Skeletal muscle satellite cell (primary cell): ENCODE results near the gene DHRSX.
"Not testable (repeated sequence)": the region's sequence is repeated elsewhere in the genome, so short reads cannot be mapped to it uniquely, and the experiment has no call there.

Source experiments
- H3K27me3 ChIP-seq: 2 replicates; pipeline ENCODE4 v1.7.0; 2013; ENCODE audit warnings: low read length; ENCODE audit not compliant: control insufficient read depth, insufficient read depth
- H3K36me3 ChIP-seq: 2 replicates; pipeline ENCODE4 v1.7.0; 2013; ENCODE audit warnings: mild to moderate bottlenecking, control low read depth, low read length; ENCODE audit not compliant: insufficient read depth
- H3K4me1 ChIP-seq: 2 replicates; pipeline ENCODE4 v1.7.0; 2013; ENCODE audit warnings: low read length; ENCODE audit not compliant: control insufficient read depth, insufficient read depth
- H3K4me2 ChIP-seq: 2 replicates; pipeline ENCODE4 v1.7.0; 2013; ENCODE audit warnings: mild to moderate bottlenecking, low read length
- H3K4me3 ChIP-seq: 2 replicates; pipeline ENCODE4 v1.7.0; 2013; ENCODE audit warnings: low read length
- H3K9ac ChIP-seq: 2 replicates; pipeline ENCODE4 v1.7.0; 2013; ENCODE audit warnings: mild to moderate bottlenecking, low read depth, low read length, moderate library complexity
- H3K9me3 ChIP-seq: replicated peaks from 2 replicates; pipeline ENCODE4 v1.7.0; 2013; ENCODE audit warnings: mild to moderate bottlenecking, control low read depth, low read length

The DHRSX gene

DNA sequence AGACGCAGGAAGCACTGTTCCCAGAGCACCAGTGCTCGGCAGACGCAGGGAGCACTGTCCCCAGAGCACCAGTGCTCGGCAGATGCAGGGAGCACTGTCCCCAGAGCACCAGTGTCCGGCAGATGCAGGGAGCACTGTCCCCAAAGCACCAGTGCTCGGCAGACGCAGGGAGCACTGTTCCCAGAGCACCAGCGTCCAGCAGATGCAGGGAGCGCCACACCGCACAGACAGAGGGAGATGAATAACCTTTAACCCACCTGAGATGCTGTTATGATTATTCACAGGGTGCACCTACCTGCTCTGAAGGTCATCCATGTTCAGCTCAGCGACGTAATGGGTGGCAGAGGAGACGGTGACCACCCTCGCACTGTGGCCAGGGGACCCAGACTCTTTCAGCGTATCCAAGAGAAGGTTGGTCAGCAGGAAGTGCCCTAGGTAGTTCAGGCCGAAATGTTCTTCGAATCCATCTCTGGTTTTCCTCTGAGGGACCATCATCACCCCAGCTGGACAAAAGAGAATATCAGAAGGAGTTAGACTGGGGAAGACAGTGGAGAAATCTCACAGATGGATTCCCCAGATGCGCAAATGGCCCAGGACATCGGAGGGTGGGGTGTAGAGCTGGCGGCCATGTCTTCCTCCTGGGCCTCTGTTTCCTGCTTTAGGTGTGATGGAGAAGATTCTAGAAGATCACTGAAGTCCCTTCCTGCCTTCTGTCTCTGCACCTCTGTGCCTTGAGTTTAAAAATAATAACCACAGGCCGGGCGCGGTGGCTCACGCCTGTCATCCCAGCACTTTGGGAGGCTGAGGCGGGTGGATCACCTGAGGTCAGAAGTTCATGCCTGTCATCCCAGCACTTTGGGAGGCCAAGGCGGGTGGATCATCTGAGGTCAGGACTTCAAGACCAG, 234.1 kb downstream of the DHRSX start:
- no peaks in the 10 kb centered on the region for H3K4me1 ChIP-seq

DNA sequence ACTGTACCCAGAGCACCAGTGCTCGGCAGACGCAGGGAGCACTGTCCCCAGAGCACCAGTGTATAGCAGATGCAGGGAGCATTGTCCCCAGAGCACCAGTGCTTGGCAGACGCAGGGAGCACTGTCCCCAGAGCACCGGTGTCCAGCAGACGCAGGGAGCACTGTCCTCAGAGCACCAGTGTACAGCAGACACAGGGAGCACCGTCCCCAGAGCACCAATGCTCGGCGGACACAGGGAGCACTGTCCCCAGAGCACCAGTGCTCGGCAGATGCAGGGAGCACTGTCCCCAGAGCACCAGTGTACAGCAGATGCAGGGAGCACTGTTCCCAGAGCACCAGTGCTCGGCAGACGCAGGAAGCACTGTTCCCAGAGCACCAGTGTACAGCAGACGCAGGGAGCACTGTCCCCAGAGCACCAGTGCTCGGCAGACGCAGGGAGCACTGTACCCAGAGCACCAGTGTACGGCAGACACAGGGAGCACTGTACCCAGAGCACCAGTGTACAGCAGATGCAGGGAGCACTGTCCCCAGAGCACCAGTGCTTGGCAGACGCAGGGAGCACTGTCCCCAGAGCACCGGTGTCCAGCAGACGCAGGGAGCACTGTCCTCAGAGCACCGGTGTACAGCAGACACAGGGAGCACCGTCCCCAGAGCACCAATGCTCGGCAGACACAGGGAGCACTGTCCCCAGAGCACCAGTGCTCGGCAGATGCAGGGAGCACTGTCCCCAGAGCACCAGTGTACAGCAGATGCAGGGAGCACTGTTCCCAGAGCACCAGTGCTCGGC, 234.9 kb downstream of the DHRSX start:
- not testable (repeated sequence) for H3K36me3 ChIP-seq, H3K27me3 ChIP-seq, H3K4me3 ChIP-seq, H3K9ac ChIP-seq, H3K4me2 ChIP-seq, H3K9me3 ChIP-seq, H3K4me1 ChIP-seq

More for the DNA sequence above, 234.1 kb downstream of the DHRSX start:
- no peaks in the 10 kb centered on the region for H3K27me3 ChIP-seq
- H3K9me3 ChIP-seq: no peaks in the 10 kb centered on the region
- H3K4me2 ChIP-seq: no peak overlapping the region
- no peak overlapping the region for H3K9ac ChIP-seq
- H3K4me3 ChIP-seq: no peak overlapping the region
- no peaks in the 10 kb centered on the region for H3K36me3 ChIP-seq

DNA sequence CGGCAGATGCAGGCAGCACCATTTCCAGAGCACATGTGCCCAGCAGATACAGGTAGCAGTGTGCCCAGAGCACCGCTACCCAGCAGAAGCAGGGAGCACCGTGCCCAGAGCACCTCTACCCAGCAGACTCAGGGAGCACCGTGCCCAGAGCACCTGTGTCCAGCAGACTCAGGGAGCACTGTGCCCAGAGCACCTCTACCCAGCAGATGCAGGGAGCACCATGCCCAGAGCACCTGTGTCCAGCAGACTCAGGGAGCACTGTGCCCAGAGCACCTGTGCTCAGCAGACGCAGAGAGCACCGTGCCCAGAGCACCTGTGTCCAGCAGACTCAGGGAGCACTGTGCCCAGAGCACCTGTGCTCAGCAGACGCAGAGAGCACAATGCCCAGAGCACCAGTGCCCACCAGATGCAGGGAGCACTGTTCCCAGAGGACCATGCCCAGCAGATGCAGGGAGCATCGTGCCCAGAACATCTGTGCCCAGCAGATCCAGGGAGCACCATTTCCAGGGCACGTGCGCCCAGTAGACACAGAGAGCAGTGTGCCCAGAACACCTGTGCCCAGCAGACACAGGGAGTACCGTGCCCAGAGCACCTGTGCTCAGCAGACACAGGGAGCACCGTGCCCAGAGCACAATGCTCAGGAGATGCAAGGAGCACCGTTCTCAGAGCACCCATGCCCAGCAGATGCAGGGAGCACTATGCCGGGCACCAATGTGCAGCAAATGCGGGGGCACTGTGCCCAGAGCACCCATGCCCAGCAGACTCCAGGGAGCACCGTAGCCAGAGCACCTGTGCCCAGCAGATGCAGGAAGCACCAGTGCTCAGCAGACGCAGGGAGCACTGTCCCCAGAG, 236.4 kb downstream of the DHRSX start:
- H3K27me3 ChIP-seq: no peaks in the 10 kb centered on the region
- H3K9ac ChIP-seq: no peak overlapping the region
- H3K4me3 ChIP-seq: no peak overlapping the region
- no peaks in the 10 kb centered on the region for H3K9me3 ChIP-seq
- no peaks in the 10 kb centered on the region for H3K4me1 ChIP-seq
- no peak overlapping the region for H3K4me2 ChIP-seq
- no peaks in the 10 kb centered on the region for H3K36me3 ChIP-seq

DNA sequence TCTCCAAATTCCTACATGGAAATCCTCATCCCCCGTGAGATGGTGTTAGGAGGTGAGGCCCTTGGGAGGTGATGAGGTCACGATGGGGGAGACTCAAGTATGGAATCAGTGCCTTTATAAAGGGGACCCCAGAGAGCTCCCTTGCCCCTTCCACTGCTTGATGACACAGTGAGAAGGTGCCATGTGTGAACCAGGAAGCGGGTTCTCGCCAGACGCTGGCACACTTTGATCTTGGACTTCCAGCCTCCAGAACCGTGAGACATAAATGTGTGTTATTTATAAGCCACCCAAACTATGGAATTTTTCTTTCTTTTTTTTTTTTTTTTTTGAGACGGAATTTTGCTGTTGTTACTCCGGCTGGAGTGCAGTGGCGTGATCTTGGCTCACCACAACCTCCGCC, 237.6 kb downstream of the DHRSX start:
- H3K27me3 ChIP-seq: no peaks in the 10 kb centered on the region
- H3K4me2 ChIP-seq: no peak overlapping the region
- H3K9ac ChIP-seq: no peak overlapping the region
- no peaks in the 10 kb centered on the region for H3K36me3 ChIP-seq
- H3K4me1 ChIP-seq: no peaks in the 10 kb centered on the region
- H3K4me3 ChIP-seq: no peak overlapping the region
- no peaks in the 10 kb centered on the region for H3K9me3 ChIP-seq

DNA sequence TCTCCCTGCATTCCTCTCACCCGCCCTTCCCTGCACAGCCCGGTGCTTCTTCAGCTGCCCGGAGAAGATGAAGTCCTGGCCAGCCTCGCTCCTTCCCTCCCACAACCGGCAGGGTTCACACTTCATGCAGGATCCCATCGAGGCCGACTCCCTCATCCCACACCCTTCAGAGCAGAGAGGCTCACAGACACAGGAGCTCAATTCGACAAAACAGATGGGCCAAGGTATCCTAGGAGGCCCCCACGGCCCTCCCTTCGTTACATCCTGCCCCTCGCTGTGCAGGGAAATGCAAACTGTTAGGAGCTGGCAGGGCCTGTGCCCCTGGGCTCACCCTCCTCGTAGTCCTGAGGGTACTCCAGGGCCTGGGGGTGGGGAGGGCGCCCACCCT, 238.1 kb downstream of the DHRSX start:
- no peak overlapping the region for H3K4me2 ChIP-seq
- H3K4me3 ChIP-seq: no peak overlapping the region
- no peaks in the 10 kb centered on the region for H3K4me1 ChIP-seq
- H3K36me3 ChIP-seq: no peaks in the 10 kb centered on the region
- no peaks in the 10 kb centered on the region for H3K9me3 ChIP-seq
- no peaks in the 10 kb centered on the region for H3K27me3 ChIP-seq
- H3K9ac ChIP-seq: no peak overlapping the region

DNA sequence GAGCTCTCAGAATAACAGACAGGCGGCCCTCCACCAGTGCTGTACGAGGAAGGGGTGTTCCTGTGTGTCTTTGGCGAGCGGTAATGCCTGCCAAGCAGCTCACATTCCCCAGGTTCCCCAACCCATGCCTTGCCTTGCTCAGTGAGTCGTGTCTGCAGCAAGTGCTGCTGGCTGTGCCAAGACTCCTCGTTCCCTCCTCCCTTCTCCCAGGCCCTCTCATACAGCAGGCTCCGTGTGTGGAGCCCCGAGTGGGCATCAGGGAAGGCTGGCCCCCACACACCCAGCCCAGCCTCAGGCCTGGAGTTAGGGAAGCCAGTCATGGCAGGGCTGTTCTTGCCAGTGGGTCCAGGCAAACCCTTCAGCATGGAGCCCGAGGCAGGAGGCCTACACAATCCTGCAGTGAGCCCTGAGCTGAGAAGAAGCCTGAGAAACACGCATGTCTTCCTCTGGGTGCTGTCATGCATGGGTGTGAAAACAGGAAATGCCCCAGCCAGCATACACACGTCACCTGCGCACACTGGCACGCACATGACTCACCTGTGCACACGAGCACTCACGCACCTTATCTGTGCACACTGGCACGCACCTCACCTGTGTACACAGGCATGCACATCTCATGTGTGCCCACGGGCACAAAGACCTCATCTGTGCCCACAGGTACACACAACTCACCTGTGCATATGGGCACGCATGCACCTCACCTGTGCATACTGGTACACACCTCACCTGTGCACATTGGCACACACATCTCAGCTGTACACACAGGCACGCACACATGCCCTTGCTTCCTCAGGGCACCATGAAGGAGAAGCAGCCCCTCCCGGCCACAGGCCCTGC, 238.7 kb downstream of the DHRSX start:
- H3K4me2 ChIP-seq: no peak overlapping the region
- H3K9me3 ChIP-seq: no peaks in the 10 kb centered on the region
- H3K27me3 ChIP-seq: no peaks in the 10 kb centered on the region
- H3K4me3 ChIP-seq: no peak overlapping the region
- H3K36me3 ChIP-seq: no peaks in the 10 kb centered on the region
- H3K4me1 ChIP-seq: no peaks in the 10 kb centered on the region
- no peak overlapping the region for H3K9ac ChIP-seq

DNA sequence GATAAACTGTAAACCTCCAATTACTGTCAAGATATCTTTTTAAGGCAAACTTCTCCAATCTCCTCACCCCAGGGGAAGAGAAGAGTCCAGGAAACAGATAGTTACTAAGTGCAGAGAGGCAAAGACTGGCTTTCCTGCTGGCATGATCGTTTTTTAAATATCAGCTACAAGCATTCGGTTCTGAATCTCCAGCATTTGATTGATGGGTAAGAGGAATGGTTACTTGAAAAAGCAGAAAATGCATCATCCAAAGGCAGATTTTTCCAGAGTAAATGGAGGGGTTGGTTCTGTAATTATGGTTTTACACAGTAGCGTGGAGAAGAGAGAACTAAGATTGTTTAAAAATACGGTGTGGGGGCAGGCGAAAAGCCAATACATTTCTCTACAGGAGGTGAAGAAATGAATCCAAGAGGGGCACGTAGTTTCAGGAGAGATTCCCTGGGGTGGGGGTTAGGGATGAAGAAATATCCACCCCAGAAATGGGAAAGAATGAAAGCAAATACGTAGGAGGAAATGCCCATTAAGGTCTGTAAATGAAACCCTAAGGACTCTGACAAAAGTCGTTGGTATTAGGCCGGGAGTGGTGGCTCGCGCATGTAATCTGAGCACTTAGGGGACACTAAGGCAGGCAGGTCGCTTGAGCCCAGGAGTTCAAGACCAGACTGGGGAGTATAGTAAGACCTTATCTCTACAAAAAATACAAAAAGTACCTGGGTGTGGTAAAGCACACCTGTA, 248.3 kb downstream of the DHRSX start:
- H3K4me1 ChIP-seq: no peaks in the 10 kb centered on the region
- no peak overlapping the region for H3K4me3 ChIP-seq
- H3K36me3 ChIP-seq: no peaks in the 10 kb centered on the region
- H3K9me3 ChIP-seq: no peaks in the 10 kb centered on the region
- H3K4me2 ChIP-seq: no peak overlapping the region
- H3K27me3 ChIP-seq: no peaks in the 10 kb centered on the region
- H3K9ac ChIP-seq: no peak overlapping the region

DNA sequence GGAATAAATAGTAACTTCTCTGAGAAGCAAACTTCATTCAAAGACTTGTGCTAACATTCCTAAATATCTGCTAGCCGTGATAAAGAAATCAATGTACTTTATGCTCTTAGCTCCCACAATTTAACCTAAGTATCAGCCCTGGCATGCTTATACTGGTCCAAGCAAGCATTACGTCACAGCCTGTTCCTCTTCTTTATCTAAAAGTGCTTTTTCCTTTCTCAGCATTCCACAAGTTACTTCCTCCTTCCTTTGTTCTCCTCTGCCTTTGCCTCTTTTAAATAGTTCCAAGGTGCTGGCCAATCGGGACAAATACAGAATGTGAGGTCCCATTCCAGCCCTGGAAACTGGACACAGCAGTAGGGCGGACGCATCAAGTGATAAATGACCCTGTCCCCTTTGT, 249.6 kb downstream of the DHRSX start:
- no peaks in the 10 kb centered on the region for H3K36me3 ChIP-seq

DNA sequence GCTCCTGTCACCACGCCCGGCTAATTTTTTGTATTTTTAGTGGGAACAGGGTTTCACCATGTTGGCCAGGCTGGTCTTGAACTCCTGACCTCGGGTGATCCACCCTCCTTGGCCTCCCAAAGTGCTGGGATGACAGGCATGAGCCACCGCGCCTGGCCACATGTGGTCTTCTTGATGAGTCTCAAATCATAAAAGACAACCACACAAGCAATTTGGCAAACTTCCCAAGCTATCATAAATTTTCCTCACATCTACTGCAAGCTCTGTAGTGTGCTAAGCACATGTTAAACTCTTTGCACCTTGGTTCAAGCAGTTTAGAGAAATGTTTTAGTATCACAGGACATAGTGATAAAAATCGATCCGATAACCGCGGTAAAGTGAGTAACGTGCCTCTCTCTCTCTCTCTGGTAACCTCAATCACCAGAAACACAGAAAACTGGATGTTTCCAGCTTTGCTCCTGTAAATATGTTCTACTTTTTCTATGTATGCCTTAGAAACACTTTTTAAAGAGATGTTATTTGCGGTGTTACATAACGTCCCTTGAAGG, 256.8 kb downstream of the DHRSX start:
- no peak overlapping the region for H3K9ac ChIP-seq
- H3K27me3 ChIP-seq: no peaks in the 10 kb centered on the region
- H3K4me3 ChIP-seq: no peak overlapping the region
- no peak overlapping the region for H3K4me2 ChIP-seq
- no peaks in the 10 kb centered on the region for H3K4me1 ChIP-seq
- H3K9me3 ChIP-seq: no peaks in the 10 kb centered on the region
- H3K36me3 ChIP-seq: no peaks in the 10 kb centered on the region

More for the DNA sequence above, 249.6 kb downstream of the DHRSX start:
- Histone ChIP-seq H3K9me3 (no peaks in the 10 kb centered on the region), H3K27me3 (no peaks in the 10 kb centered on the region), H3K4me1 (no peaks in the 10 kb centered on the region), H3K4me2 (no peak overlapping the region), H3K9ac (no peak overlapping the region), H3K4me3 (no peak overlapping the region)

DNA sequence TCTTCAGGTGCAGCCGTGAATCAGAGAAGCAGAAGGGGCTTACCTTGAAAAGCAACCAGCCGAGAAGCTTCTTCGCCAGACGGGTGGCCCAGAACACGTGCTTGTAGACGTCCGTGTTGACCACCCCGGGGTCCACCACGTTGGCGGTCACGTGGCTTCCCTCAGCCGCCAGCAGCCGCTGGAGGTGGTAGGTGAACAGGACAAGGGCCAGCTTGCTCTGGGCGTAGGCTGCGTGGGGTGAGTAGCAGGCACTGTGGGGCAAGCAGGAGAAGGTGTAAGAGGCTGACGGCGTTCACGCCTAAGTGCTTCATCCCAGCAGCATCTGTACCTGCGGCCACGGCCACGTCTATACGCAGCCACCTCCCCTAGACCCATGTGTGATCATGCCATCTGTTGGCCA, 257.8 kb downstream of the DHRSX start:
- no peak overlapping the region for H3K4me2 ChIP-seq
- H3K9me3 ChIP-seq: no peaks in the 10 kb centered on the region
- H3K36me3 ChIP-seq: no peaks in the 10 kb centered on the region
- H3K4me1 ChIP-seq: no peaks in the 10 kb centered on the region
- H3K9ac ChIP-seq: no peak overlapping the region
- no peaks in the 10 kb centered on the region for H3K27me3 ChIP-seq
- H3K4me3 ChIP-seq: no peak overlapping the region
